Posterior vena cava (tissue), 2 donors: ENCODE measurements around the gene SLC36A3. TPM values are rescaled to one million over a fixed set of nuclear protein-coding genes. Genes with fewer than 3 reads are reported as not detected.

Experiments
- total RNA-seq, 2 donors: library from RNA; stranded (reverse); fragmentation: NEBNext Ultra II Directional; extraction: Animal tissue kit (Norgen Biotek cat#: 25700); gene quantifications; one replicate each; pipeline ENCODE4 v1.2.1, GENCODE V29; 2021
- donor health status: DM: yes; HTN: yes; CAD: no.
- donor health status: DM: yes; HTN: yes; CAD: no.

SLC36A3 gene
- total RNA-seq, 2 donors from 2014 or later: not detected

Other genes with a start within 250 kb of the SLC36A3 start
- 10 to 100 TPM; 56.7 to 77.5 TPM for gene TNIP1, start 222.7 kb downstream of the SLC36A3 start, total RNA-seq
- gene ANXA6, start 146.0 kb downstream of the SLC36A3 start, total RNA-seq: 100 to 1,000 TPM; 328 to 430 TPM
- gene CCDC69, start 79.7 kb downstream of the SLC36A3 start, total RNA-seq: 10 to 100 TPM; 70.6 to 72.4 TPM
- 10 to 100 TPM; 23.4 to 41.6 TPM for gene GM2A, start 50.6 kb downstream of the SLC36A3 start, total RNA-seq
- not detected for gene SLC36A2, start 43.8 kb upstream of the SLC36A3 start, total RNA-seq
- 10 to 100 TPM; 15.3 to 15.6 TPM for gene SLC36A1, start 143.8 kb upstream of the SLC36A3 start, total RNA-seq